Esophagus squamous epithelium (tissue), 5 donors: Measurements from ENCODE around the gene PNPLA2. TPM values are rescaled to one million over a fixed set of nuclear protein-coding genes. Genes with fewer than 3 reads are reported as not detected.

ENCODE experiments used
- DNase-seq: peaks from one replicate; lab custom pipeline; 2025; lab: John Stamatoyannopoulos, UW
- H3K27ac ChIP-seq, 4 donors: fragments of 200-600 bp; sonication (generic); one replicate each; pipeline ENCODE4 v1.5.1; 2016 to 2019; ENCODE audit warnings: mild to moderate bottlenecking in 1 of 4
- H3K27me3 ChIP-seq, 4 donors: fragments of 200-600 bp; sonication (generic); 1 replicate in 3 of 4; 2 replicates in 1 of 4; pipeline versions ENCODE4 v1.5.1 to v1.6.0; 2017 to 2021; ENCODE audit warnings: antibody characterized with exemption in 1 of 4
- H3K36me3 ChIP-seq, 3 donors: fragments of 200-600 bp; sonication (generic); one replicate each; pipeline ENCODE4 v1.5.1; 2016 to 2019
- H3K4me1 ChIP-seq, 3 donors: fragments of 200-600 bp; sonication (generic); one replicate each; pipeline ENCODE4 v1.5.1; 2017 to 2019
- H3K4me3 ChIP-seq, 4 donors: fragments of 200-600 bp; sonication (generic); 1 replicate in 3 of 4; 2 replicates in 1 of 4; pipeline ENCODE4 v1.5.1; 2016 to 2019; ENCODE audit warnings: mild to moderate bottlenecking in 2 of 4, moderate library complexity in 1 of 4
- H3K9me3 ChIP-seq, 3 donors: fragments of 200-600 bp; sonication (generic); one replicate each; pipeline ENCODE4 v1.5.1; 2016 to 2019
- POLR2A ChIP-seq, 4 donors: fragments of 450-650 bp; IDR thresholded peaks; one replicate each; pipeline ENCODE4 v1.6.1; 2017; ENCODE audit warnings: antibody characterized with exemption in 4 of 4, mild to moderate bottlenecking in 4 of 4, moderate library complexity in 3 of 4
- WGBS, 2 donors: methylation state at CpG; one replicate each; pipeline ENCODE4 v1.1.5; 2018; 5-methylcytosine and 5-hydroxymethylcytosine counted together
- intact Hi-C: fragments of 100-400 bp; cut with DNase I; formaldehyde crosslinking; loops from one replicate; pipeline ENCODE4 v1.15.0; 2022
- small RNA-seq, 4 donors: library from RNA; depleted of rRNA; stranded (forward); fragments of <200 nt; gene quantifications; one replicate each; pipeline ENCODE3, GENCODE V24; 2016
- total RNA-seq, 4 donors: library from RNA; depleted of rRNA; stranded (reverse); fragments of >200 nt; gene quantifications; one replicate each; pipeline ENCODE4 v1.1.0, GENCODE V29; 2016
- TF ChIP-seq, protein P1 (sequence below), 6 experiments: fragments of 450-650 bp in 4 of 6; fragments of 200-600 bp in 2 of 6; sonication (generic) in 2 of 6; IDR thresholded peaks; one replicate each; pipeline ENCODE4 v1.5.1; 2016 to 2019; ENCODE audit warnings: antibody characterized with exemption in 6 of 6, mild to moderate bottlenecking in 4 of 6, moderate library complexity in 4 of 6
- donor health status: DM: yes; HTN: yes; CAD: no.

The PNPLA2 gene
- total RNA-seq, 4 donors from 2014 or later, result 14.2 to 42.7 (median 26.0) TPM

DNA sequence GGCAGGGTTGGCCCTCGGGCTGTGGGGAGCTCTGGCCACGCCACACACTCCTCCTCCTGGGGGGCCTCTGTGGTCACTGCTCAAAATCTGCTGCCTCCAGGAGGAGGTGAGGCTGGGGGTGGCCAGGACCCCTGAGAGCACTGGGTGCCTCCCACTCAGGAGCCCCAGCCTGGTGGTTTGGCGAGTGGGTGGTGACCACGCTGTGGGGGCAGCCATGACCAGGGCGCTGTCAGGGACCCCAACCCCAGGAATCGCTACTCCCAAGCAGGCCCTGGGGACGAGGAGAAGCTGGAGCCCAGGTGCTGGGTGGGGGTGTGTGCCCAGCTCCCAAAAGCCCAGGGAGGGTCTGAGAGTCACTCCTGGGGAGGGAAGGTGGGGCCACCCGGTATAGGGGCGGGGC lies 54.1 kb downstream of the PNPLA2 start:
- 81 to 100% methylated on average over 1 to 3 of the region's 9 CpGs for WGBS, 2 donors
- H3K9me3 ChIP-seq, result no peaks in the 10 kb centered on the region
- intact Hi-C loops, result no loop called here
- peaks cover 0 to 6% (median 0%) of the 10 kb centered on the region in 3 donors for H3K4me1 ChIP-seq
- no peak for TF ChIP-seq POLR2A (IDR thresholded peaks at IDR 0.05)
- TF ChIP-seq, protein P1, sequence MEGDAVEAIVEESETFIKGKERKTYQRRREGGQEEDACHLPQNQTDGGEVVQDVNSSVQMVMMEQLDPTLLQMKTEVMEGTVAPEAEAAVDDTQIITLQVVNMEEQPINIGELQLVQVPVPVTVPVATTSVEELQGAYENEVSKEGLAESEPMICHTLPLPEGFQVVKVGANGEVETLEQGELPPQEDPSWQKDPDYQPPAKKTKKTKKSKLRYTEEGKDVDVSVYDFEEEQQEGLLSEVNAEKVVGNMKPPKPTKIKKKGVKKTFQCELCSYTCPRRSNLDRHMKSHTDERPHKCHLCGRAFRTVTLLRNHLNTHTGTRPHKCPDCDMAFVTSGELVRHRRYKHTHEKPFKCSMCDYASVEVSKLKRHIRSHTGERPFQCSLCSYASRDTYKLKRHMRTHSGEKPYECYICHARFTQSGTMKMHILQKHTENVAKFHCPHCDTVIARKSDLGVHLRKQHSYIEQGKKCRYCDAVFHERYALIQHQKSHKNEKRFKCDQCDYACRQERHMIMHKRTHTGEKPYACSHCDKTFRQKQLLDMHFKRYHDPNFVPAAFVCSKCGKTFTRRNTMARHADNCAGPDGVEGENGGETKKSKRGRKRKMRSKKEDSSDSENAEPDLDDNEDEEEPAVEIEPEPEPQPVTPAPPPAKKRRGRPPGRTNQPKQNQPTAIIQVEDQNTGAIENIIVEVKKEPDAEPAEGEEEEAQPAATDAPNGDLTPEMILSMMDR (IDR thresholded peaks at IDR 0.05), result no peak
- no peak for DNase-seq
- H3K27ac ChIP-seq, result no peak overlapping the region
- H3K27me3 ChIP-seq, result no peaks in the 10 kb centered on the region
- peaks cover 0 to 37% (median 0%) of the 10 kb centered on the region in 3 donors for H3K36me3 ChIP-seq
- no peak overlapping the region for H3K4me3 ChIP-seq

DNA sequence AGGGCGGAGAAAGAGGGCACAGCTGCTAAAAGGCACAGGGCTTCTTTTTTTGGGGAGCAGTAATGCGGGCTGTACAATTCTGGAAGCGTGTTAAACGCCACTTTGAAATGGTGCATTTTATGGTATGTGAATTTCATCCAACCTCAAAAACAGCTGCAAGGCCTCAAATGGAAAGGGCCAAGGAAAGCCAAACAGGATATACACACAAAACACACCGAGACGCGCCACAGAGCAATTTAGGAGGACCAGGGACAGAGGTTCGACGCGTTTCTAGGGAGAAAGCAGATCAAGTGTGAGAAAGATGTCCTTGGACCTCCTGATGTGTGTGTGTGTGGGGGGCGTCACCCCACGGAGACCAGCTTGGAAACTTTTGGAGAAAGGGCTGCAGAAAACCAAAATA lies 55.0 kb downstream of the PNPLA2 start:
- Histone ChIP-seq H3K27me3 (no peaks in the 10 kb centered on the region), H3K4me3 (no peak overlapping the region), H3K9me3 (no peaks in the 10 kb centered on the region), H3K27ac (no peak overlapping the region), H3K36me3 (peaks cover 0 to 46% (median 0%) of the 10 kb centered on the region in 3 donors), H3K4me1 (peaks cover 0 to 6% (median 0%) of the 10 kb centered on the region in 3 donors)
- TF ChIP-seq POLR2A (IDR thresholded peaks at IDR 0.05), result no peak
- TF ChIP-seq, protein P1 (IDR thresholded peaks at IDR 0.05), result no peak
- DNase-seq, result no peak
- 55 to 78% methylated on average over 11 of the region's 12 CpGs for WGBS, 2 donors
- intact Hi-C loops, result no loop called here

Small RNA genes within 50 kb of the gene (small RNA-seq; reads per million reads assigned to genes)
- 0 reads per million in 4 donors for gene SNORA52

Other genes starting within 250 kb of the PNPLA2 start
- gene PHRF1, start 242.4 kb upstream of the PNPLA2 start, total RNA-seq, result 10 to 100 TPM; 11.7 to 30.6 (median 24.2) TPM
- 10 to 100 TPM; 16.9 to 26.3 (median 20.2) TPM for gene IRF7, start 203.0 kb upstream of the PNPLA2 start, total RNA-seq
- not detected for gene CDHR5, start 194.0 kb upstream of the PNPLA2 start, total RNA-seq
- gene SCT, start 191.7 kb upstream of the PNPLA2 start, total RNA-seq, result 1 to 10 TPM in 1 of 4 donors, not detected in 3; 5.3 TPM
- under 1 TPM in 1 of 4 donors, not detected in 3; 0.76 TPM for gene DRD4, start 181.6 kb upstream of the PNPLA2 start, total RNA-seq
- gene DEAF1, start 123.7 kb upstream of the PNPLA2 start, total RNA-seq, result 10 to 100 TPM; 18.3 to 45.0 (median 25.4) TPM
- 10 to 100 TPM; 16.1 to 55.3 (median 18.1) TPM for gene TMEM80, start 123.1 kb upstream of the PNPLA2 start, total RNA-seq
- 100 to 1,000 TPM; 163 to 367 (median 238) TPM for gene EPS8L2, start 112.7 kb upstream of the PNPLA2 start, total RNA-seq
- gene TALDO1, start 71.5 kb upstream of the PNPLA2 start, total RNA-seq, result 100 to 1,000 TPM; 311 to 629 (median 504) TPM
- 10 to 100 TPM; 20.2 to 38.7 (median 21.6) TPM for gene GATD1, start 41.4 kb upstream of the PNPLA2 start, total RNA-seq
- gene CEND1, start 28.8 kb upstream of the PNPLA2 start, total RNA-seq, result under 1 TPM in 1 of 4 donors, not detected in 3; 0.15 TPM
- 10 to 100 TPM in 2 of 4 donors, 1 to 10 TPM in 2; 4.0 to 14.7 (median 9.8) TPM for gene SLC25A22, start 20.6 kb upstream of the PNPLA2 start, total RNA-seq
- 10 to 100 TPM in 3 of 4 donors, 1 to 10 TPM in 1; 9.3 to 14.3 (median 10.6) TPM for gene PIDD1, start 13.7 kb upstream of the PNPLA2 start, total RNA-seq
- 100 to 1,000 TPM; 232 to 871 (median 490) TPM for gene RPLP2, start 8.9 kb upstream of the PNPLA2 start, total RNA-seq
- gene CRACR2B, start 9.0 kb downstream of the PNPLA2 start, total RNA-seq, result 1 to 10 TPM in 3 of 4 donors, under 1 TPM in 1; 0.48 to 5.7 (median 3.5) TPM
- 100 to 1,000 TPM in 1 of 4 donors, 10 to 100 TPM in 3; 87.6 to 118 (median 94.0) TPM for gene CD151, start 14.0 kb downstream of the PNPLA2 start, total RNA-seq
- 10 to 100 TPM; 45.6 to 90.3 (median 64.7) TPM for gene POLR2L, start 23.6 kb downstream of the PNPLA2 start, total RNA-seq
- 10 to 100 TPM in 3 of 4 donors, 1 to 10 TPM in 1; 6.8 to 59.7 (median 19.0) TPM for gene TSPAN4, start 23.9 kb downstream of the PNPLA2 start, total RNA-seq
- gene CHID1, start 91.9 kb downstream of the PNPLA2 start, total RNA-seq, result 10 to 100 TPM; 58.2 to 63.4 (median 61.3) TPM
- gene AP2A2, start 107.0 kb downstream of the PNPLA2 start, total RNA-seq, result 10 to 100 TPM; 19.8 to 48.6 (median 28.5) TPM
- under 1 TPM in 1 of 4 donors, not detected in 3; 0.19 TPM for gene MUC6, start 217.8 kb downstream of the PNPLA2 start, total RNA-seq